GM19397 (cell line): Measurements from ENCODE around the gene SPCS3.
"Not testable (repeated sequence)": the region's sequence is repeated elsewhere in the genome, so short reads cannot be mapped to it uniquely, and the experiment has no call there.

Experiments
- ATAC-seq: cut with Tn5 transposase; IDR thresholded peaks from one replicate; pipeline ENCODE4 v1.9.1; 2021; ENCODE audit warnings: mild to moderate bottlenecking, moderate library complexity; ENCODE audit not compliant: unreplicated experiment

SPCS3 gene

DNA sequence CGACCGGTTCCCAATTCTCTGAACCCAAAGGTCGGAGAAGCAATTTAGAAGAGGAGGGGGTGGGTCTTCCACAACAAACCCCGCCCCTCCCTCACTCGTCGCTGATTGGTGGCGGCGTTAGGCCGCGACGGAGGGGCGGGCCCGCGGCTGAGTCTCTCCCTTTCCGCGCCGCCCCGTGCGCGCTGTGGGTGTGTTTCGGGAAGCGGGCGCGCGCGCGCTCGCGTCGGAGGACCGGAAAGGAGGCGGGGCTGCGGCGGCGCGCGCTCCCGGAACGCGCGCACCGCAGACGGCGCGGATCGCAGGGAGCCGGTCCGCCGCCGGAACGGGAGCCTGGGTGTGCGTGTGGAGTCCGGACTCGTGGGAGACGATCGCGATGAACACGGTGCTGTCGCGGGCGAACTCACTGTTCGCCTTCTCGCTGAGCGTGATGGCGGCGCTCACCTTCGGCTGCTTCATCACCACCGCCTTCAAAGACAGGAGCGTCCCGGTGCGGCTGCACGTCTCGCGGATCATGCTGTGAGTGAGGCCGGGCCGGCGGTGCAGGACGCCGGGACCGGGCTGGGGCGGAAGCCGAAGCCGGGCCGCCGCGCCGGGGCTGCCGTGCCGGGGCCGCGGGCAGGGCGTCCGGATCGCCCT, at the start of gene SPCS3:
Gene SPCS3 (plus strand): TSS at position 263 of the 636 bp plus-strand sequence. CDS start 111 bp downstream, at position 374.
- peak; percentile 92 for ATAC-seq

DNA sequence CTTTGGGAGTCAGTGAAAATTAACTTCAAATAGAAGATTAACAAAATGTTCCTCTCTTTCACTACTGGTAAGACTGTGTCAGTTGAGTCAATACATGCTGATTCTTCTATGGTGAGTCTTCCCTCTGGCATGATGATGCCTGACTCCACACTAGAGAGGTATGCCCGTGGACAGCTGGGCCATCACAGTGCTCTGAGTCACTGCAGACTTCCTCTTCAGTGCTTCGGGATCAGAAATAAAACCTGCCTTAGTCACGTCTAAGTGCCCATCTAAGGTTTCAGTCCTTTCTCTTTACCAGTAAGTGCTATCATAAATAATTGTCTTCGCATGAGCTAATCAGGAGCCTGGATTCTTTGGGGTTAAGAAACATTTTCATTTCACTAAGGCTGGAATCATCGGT, 49.1 kb upstream of the SPCS3 start:
- no peak for ATAC-seq

DNA sequence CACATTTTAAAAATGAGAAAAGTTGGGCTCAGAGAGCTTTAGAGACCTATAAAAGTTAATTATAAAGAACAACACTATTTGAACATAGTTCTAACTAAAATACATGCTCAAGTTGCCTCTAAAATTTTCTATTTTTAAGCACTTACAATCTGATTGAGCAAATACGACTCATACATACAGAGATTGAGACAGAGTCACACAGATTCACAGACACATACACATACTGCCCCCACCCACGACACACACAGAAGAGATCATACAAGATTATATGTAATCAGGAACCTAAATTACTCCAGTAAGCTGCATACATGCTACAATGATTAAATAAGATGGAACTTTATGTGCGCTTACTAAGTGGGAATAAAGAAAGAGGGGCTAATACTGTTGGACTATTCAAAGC, 48.0 kb upstream of the SPCS3 start:
- ATAC-seq: no peak

DNA sequence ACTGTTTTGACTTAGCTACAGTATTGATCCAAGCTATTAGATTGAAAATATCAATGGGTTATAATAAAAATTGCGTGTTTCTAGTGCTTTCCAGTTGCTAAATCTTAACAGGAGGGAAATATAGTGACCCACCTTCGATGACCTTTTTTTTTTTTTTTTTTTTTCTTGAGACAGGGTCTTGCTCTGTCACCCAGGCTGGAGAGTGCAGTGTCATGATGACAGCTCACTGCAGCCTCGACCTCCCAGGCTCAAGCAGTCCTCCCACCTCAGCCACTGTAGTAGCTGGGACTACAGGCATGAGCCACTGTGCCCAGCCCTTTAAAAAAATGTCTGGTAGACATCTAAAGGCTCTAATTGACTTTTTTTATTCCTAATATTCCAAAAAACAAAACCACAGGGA, 47.0 kb upstream of the SPCS3 start:
- no peak for ATAC-seq

DNA sequence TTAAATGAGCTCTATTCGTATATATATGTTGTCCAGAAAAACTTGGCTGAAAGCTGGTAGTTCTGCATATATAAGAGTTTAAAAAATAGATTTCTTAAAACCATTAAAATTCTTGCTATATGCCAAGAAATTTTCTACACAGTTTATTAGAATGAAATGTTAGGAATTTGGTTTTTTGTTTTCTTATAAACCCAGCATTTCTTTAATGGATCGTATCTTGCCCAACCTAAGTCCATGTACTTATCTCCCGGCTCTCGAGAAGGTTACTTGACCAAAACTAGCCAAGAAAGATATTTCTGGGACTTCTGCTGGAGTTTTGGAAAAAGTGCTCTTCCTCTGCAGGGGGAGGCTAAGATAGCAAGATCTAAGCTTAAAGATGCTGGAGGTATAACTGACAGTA, 46.0 kb upstream of the SPCS3 start:
- no peak for ATAC-seq

DNA sequence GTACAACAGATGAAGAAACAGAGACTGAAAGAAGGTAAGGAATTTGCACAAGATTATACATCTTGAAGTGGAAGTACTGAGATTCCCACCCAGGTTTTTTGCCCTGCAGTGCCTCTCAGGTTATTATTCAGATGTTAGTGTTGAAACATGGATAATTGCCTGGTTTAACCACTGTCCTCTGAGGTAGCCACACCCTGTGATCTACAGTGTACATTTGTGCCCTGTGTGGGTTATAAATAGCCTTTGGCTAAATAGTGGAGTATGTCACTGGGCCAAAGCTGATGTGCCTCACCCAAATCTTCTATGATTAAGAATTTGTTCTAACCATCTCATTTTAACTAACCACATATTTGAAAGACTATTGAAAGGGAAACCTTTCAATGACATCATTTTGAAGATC, 45.3 kb upstream of the SPCS3 start:
- no peak for ATAC-seq

DNA sequence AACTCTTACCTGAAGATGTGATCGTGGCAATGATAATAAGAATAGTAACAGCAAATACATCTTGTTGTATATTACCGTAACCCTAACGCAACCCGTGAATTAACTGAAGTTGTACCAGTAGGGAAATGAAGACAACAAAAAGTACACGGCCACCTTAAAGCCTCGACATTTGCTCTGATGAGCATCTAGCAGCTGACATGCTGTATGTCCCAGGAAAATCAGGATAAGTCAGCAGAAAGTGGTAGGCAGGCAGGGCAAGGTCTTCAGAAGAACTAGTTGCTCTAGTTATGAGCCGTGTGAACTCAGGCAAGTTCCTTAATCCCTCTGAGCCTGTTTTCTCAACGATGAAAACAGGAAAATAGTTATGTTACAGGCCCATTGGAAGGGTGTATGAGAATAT, 43.1 kb upstream of the SPCS3 start:
- no peak for ATAC-seq

DNA sequence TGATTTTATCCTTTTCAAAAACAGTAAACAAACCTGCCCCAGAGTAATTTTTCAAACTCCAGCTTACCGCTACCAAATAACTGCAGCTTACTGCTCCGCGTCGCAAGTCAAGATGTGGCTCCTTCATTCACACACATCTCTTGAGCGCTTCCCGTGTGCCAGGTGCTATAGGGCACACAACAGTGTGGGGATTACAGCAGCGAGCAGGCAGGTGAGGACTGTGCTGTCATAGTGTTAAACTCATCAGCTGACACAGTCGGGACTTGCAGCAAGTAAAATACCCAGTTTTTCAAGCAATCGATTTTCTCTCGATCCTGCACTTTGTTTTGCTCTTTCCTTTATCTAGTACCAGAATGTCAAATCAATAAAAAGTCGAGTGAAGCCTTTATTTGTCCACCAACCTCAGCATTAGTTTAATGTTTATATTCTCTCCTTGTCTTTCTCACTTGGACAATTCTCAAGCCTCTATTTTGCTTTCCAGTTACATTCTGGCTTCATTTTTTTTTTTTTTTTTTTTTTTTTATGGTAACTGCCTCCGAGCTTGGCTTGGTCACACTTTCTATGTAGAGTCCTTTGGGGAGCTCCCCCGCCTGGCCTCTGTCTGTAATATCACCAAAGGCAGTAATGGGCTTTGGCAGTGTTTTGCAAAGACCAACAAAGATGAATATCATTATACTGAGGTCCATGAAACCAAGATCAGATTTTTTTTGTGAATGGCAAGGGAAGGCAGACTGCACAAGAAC, 42.4 kb upstream of the SPCS3 start:
- ATAC-seq: peak; percentile 82

DNA sequence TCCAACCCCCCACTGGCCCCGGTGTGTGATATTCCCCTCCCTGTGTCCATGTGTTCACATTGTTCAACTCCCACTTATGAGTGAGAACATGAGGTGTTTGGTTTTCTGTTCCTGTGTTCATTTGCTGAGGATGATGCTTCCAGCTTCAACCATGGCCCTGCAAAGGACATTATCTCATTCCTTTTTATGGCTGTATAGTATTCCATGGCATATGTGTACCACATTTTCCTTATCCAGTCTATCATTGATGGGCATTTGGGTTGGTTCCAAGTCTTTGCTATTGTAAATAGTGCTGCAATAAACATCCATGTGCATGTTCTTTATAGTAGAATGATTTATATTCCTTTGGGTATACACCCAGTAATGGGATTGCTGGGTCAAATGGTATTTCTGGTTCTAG, 40.2 kb upstream of the SPCS3 start:
- ATAC-seq: not testable (repeated sequence)

DNA sequence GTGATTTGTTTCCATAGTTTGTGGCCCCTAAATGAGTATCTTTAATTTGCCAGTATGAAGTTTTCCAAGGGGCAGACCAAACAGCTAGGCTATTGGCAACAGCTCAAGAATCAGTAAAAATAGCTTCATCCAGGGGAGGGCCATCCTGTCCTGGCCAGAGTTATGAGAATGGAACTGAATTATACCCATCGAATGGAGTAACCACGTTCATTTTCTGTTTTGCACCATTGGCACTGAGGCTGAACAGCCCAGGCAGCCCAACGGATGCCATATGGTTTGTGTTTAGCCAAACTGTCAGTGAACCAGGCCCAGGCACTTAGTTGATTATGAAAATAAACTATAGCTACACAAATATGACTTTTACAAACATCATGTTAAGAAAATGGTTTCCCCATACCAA, 33.0 kb upstream of the SPCS3 start:
- no peak for ATAC-seq

DNA sequence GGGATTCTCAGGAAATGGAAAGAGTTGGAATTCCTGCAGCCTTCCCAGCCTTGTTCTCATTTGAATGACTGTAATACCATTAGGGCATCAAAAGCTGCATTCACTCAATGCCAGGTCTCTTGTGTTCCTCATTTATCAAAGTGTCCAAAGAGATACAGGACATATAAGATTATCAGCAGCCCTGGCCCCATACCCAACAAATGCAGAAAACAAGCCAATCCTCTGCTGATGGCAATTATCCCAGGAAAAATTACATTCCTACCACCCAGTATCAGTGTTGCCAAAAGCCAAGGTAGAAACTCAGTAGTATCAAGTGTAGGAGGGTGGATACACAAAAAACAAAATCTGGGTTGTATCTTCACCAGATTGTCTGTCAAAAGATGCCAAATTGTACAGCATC, 32.2 kb upstream of the SPCS3 start:
- ATAC-seq: no peak

DNA sequence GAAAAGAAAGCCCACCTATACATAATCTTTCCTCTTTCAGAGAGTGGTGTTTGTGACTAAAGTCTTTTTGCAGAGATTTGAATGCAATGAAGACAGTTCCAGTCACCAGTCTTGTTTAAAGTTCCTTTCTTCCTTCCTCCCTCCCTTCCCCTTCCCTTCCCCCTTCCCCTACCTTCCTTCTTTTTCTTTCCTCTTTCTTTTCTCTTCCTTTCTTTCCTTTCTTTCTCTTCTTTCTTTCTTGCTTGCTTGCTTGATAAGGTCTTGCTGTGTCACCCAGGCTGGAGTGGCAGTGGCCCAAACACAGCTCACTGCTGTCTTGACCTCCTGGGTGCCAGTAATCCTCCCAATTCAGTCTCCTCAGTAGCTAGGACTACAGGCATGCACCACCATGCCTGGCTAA, 31.7 kb upstream of the SPCS3 start:
- no peak for ATAC-seq

DNA sequence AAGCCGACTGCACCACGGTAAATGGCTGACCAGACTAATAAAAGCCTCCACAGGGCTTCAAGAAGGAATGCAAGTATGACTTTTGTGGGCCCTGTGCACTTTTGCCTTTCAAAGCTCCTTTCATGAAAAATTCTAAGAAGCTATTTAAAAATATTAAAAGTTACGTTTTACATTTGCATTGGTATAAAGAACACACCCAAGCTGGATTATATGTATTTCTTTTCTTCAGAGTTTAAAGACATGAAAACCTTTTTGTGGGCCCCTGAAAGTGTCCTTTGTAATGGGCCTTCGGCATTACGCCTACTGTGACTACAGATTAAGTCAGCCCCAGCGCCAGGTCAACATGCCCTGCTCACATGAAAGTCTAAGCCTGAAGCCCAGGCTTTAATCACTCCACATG, 30.2 kb upstream of the SPCS3 start:
- no peak for ATAC-seq

DNA sequence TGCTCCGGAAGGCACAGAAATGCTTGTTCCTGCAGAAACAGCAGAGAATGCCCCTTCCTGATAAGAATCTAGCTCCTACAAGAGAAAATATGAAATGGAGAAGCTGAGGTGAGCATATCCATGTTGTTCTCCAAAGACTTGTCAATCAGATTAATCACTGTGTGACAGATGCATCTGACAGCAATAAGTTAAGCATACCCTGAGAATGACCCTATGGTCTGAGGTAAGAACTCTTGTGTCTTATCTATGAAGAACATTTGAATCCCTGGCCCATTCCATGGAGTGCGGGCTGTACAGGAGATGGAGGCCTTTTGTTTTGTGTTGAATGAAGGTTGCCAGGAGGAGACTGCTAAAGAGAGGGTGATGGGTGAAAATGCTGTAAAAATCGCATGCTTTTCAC, 29.2 kb upstream of the SPCS3 start:
- ATAC-seq: no peak

DNA sequence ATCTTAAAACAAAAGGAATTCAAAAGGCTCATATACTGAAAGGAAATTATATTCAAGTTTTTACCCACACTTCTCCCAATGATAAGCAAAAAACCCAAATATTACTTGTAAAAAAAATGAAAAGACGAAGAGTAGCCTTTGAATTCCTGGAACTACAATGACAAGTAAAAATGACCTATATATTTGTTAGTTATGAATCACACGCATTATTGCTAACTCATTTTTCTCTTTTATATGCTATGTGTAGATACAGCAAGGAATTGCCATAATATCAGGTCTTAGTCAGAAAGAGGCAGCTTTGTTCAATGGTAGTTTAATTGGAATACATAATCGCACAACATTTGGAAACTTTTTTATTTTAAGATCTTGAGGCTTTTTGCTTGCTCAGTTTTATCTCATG, 28.0 kb upstream of the SPCS3 start:
- ATAC-seq: no peak

DNA sequence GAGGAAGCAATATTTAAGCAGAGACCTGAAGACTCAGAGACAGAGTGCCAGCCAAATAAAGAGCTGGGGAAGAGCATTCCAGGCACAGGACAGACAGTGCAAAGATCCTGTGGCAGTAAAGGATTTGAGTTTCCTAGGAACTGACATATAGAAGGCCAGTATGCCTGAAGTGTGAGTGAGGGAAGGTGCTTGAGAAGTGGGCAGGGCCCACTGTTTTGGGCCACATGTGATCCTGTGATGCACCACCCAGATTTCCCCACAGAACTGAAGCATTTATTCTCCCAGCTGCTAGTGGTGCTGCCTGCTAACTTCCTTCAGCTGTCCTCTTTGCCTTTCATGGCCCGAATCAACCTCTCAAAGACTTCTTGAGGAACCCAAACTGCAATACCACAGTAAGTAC, 26.8 kb upstream of the SPCS3 start:
- ATAC-seq: no peak

DNA sequence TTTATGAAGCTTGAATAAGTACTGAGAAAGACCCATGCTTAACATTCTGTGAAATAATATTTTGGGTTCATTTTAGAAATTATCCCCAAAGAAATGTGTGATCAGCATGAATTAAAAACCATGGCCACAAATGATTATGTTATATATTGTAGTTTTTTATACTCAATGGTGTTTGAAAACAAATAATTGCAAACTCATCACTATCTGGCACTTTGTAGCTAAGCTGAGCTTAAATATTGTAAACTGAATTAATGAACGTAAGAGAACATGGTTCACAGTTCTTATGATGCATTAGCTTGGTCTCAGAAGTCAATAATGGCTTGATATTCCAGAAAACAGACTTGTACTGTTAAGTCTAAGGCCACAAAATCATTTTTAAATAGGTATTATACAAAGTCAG, 26.1 kb upstream of the SPCS3 start:
- no peak for ATAC-seq

DNA sequence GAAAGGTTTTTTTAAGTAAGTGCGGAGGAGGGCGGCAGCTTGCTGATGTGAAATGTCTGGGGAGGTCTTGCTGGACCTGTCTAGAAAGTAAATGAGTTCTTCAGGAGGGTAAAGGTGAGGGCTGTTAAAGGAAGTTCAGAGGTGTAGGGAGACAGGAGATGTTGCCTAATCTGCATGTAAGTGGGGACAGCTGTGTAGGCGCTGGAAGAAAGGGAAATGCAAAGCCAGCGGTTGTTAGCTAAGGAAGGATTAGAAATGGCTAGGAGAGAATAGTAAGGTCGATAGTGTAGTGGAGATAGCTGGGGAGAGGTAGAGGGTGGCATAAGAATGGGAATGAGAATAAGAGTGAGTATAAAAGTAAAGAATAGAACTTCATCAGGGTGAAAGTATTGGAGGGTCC, 23.9 kb upstream of the SPCS3 start:
- not testable (repeated sequence) for ATAC-seq

DNA sequence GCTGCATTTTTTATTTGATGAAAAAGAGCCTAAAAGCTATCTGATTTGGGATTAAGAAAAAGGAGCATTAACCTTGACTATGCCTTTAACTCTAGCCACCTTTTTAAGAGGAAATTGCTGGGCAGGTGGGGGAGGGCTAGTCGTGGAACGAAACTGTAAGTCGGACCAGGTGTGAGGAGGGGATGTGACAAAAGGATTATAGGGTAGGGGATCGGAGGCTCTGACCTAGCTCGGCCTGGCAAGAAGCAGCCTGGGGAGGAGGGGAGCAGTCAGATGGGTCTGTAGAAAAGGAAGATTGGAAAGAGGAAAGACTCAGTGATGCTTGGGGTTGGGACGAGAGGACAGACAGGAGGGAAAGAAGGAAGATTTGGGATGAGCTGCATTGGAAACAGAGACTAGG, 21.1 kb upstream of the SPCS3 start:
- ATAC-seq: no peak

DNA sequence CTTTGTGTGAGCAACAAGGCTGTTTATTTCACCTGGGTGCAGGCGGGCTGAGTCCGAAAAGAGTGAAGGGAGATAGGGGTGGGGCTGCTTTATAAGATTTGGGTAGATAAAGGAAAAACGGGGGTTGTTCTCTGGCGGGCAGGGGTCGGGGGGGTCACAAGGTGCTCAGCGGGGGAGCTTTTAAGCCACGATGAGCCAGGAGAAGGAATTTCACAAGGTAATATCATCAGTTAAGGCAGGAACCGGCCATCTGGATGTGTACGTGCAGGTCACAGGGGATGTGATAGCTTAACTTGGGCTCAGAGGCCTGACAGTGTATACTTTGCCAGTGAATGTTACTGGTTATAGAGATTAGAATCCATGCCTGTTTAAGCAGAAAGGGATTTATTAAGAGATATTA, 19.7 kb upstream of the SPCS3 start:
- ATAC-seq: no peak

DNA sequence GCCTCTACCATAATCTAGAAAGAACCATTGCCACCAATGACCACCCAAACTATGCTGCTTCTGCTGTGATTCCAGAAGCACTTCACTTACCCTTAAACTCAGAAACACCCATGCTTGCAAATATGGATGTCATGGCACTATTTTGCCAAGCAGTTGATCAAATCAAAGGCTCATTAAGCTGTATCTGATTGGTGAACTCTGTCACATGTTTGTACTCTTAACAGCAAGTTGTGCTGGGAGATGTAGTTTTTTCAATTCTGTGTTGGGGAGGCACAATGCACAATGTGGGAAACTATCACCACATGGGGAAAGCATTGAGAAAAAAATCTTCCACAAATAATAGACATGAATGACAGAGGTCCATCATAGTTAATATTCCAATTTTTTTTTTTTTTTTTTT, 19.2 kb upstream of the SPCS3 start:
- ATAC-seq: no peak

DNA sequence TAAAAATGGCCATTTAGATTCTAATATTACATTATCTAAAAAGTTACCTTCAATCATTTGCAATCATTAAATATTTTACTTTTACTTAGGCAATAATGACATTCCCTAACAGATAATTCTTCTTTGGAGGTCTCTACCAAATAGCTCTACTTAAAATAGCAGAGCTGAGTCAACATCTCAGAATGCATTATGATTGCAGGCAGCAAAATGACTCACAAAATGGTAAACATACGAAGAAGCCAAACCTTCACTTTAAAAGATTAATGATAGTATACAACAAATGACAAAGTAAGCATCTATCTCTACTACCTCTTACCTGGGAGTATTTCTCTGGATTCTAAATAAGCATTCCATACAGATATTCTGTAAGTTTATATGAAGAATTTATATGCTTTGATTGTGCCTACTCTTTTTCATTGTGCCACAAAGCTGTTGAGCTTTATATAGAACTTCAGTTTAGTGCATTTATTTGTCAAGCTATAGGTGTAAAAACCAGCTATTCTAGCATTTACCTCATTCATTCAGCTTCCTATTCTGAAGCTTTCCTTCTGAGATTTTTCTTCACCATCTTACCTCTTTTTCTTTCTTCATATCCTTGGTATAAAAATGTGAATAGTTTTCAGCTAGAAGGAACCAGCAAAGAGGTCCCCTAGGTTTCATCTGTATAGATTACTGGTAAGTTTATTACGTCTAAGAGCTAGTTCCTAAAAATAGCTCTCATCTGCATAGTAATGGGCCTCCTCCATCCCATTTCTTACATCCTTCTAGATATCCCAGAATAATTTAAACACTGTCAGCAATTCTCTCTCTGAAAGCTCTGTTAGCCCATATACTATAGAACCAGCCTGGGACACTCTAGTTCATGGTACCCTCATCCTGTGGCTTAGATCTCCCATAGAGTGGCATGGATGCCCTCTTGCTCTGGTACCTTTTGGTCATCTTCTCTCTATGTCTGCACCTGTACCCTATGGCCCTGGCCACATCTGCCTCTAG, 17.2 kb upstream of the SPCS3 start:
- no peak for ATAC-seq
